Activated B cell treated with CpG ODN at 0.5 μM for 24 hours (primary cell): ENCODE data around the gene MFAP2. TPM values are rescaled to one million over a fixed set of nuclear protein-coding genes. Genes with fewer than 3 reads are reported as not detected.

ENCODE experiments used
- ATAC-seq: fragments of 200-7000 bp; cut with Tn5 transposase; one replicate; pipeline ENCODE4 v1.10.0; 2021; ENCODE audit warnings: low read depth, mild to moderate bottlenecking, moderate library complexity
- CTCF ChIA-PET: fragments of 350-600 bp; sonication (Branson Sonifier 250); formaldehyde crosslinking; loops from one replicate; lab custom pipeline; 2021; ENCODE audit warnings: antibody characterized with exemption; lab: Charles Lee
- POLR2A ChIA-PET: fragments of 350-600 bp; sonication (Branson Sonifier 250); formaldehyde crosslinking; loops from one replicate; lab custom pipeline; 2021; ENCODE audit warnings: antibody characterized with exemption; lab: Charles Lee
- DNase-seq: peaks from one replicate; pipeline ENCODE4 v3.0.0; 2022
- H3K27ac Mint-ChIP-seq: one replicate; pipeline ENCODE4 v1.8.0; 2020; ENCODE audit warnings: mixed read lengths
- H3K27me3 Mint-ChIP-seq: one replicate; pipeline ENCODE4 v1.8.0; 2021; ENCODE audit warnings: mixed read lengths
- H3K36me3 Mint-ChIP-seq: one replicate; pipeline ENCODE4 v1.8.0; 2021; ENCODE audit warnings: low read depth, mixed read lengths
- H3K4me1 Mint-ChIP-seq: one replicate; pipeline ENCODE4 v1.8.0; 2021; ENCODE audit warnings: mixed read lengths
- H3K4me3 Mint-ChIP-seq: one replicate; pipeline ENCODE4 v1.8.0; 2020; ENCODE audit warnings: mild to moderate bottlenecking, mixed read lengths
- H3K9me3 Mint-ChIP-seq: one replicate; pipeline ENCODE4 v1.8.0; 2020; ENCODE audit warnings: mixed read lengths
- CTCF ChIP-seq: fragments of 200-600 bp; IDR thresholded peaks from one replicate; pipeline ENCODE4 v1.8.0; 2022; ENCODE audit warnings: antibody characterized with exemption, mild to moderate bottlenecking
- intact Hi-C: fragments of 100-400 bp; cut with micrococcal nuclease; formaldehyde crosslinking; loops from one replicate; pipeline ENCODE4 v1.15.1; 2024
- total RNA-seq: library from RNA; stranded (reverse); gene quantifications from 2 replicates; pipeline ENCODE4 v1.2.3, GENCODE V29; 2022

Gene MFAP2
- total RNA-seq, 1 donor from 2014 or later: not detected

GRCh38 chr1:16982902-16983301 lies 2.5 kb upstream of the MFAP2 start:
- H3K4me1 Mint-ChIP-seq: peaks cover 8% of the 10 kb centered on the region
- ChIA-PET POLR2A (no interaction called here), CTCF (no interaction called here)

GRCh38 chr1:16981269-16981849 lies 939 bp upstream of the MFAP2 start:
- intact Hi-C loops: no loop called here
- Mint-ChIP-seq H3K36me3 (peaks cover 8% of the 10 kb centered on the region), H3K9me3 (no peaks in the 10 kb centered on the region), H3K27me3 (peaks cover 21% of the 10 kb centered on the region), H3K27ac (no peak overlapping the region), H3K4me1 (peaks cover 8% of the 10 kb centered on the region), H3K4me3 (peak overlapping the region; percentile 70)
- DNase-seq (no peak), ATAC-seq (no peak)
- ChIA-PET POLR2A (no interaction called here), CTCF (no interaction called here)
- TF ChIP-seq CTCF: no peak

More at GRCh38 chr1:16982902-16983301, 2.5 kb upstream of the MFAP2 start:
- ATAC-seq: no peak
- no peak overlapping the region for H3K4me3 Mint-ChIP-seq
- no peaks in the 10 kb centered on the region for H3K9me3 Mint-ChIP-seq
- peaks cover 16% of the 10 kb centered on the region for H3K36me3 Mint-ChIP-seq
- no peak overlapping the region for H3K27ac Mint-ChIP-seq
- no peak for TF ChIP-seq CTCF
- intact Hi-C loops: no loop called here
- DNase-seq: no peak
- H3K27me3 Mint-ChIP-seq: peaks cover 21% of the 10 kb centered on the region

- POLR2A ChIA-PET: no interaction called here
- peaks cover 2% of the 10 kb centered on the region for H3K36me3 Mint-ChIP-seq
- no peak for ATAC-seq
- no peak overlapping the region for H3K27ac Mint-ChIP-seq
- no peak for DNase-seq
- intact Hi-C loops: no loop called here
- CTCF ChIA-PET: interaction anchor here (1.1 kb wide), 1 partner anchor 54 kb away, joined by 3 read pairs; no protein-coding TSS in a partner anchor
- TF ChIP-seq CTCF: no peak
- H3K4me3 Mint-ChIP-seq: no peak overlapping the region
- H3K9me3 Mint-ChIP-seq: no peaks in the 10 kb centered on the region
- H3K27me3 Mint-ChIP-seq: peaks cover 21% of the 10 kb centered on the region
- H3K4me1 Mint-ChIP-seq: peaks cover 8% of the 10 kb centered on the region
Measured at GRCh38 chr1:16979475-16980327, 719 bp downstream of the MFAP2 start.

- ATAC-seq: no peak
- no peak for DNase-seq
- Mint-ChIP-seq H3K36me3 (no peaks in the 10 kb centered on the region), H3K4me3 (no peak overlapping the region), H3K27me3 (peaks cover 21% of the 10 kb centered on the region), H3K27ac (no peak overlapping the region), H3K9me3 (no peaks in the 10 kb centered on the region), H3K4me1 (peaks cover 8% of the 10 kb centered on the region)
- ChIA-PET CTCF (interaction anchor here (1.1 kb wide), 1 partner anchor 53 kb away, joined by 3 read pairs; no protein-coding TSS in a partner anchor), POLR2A (no interaction called here)
- intact Hi-C loops: no loop called here
- TF ChIP-seq CTCF: no peak
Measured at GRCh38 chr1:16978567-16979474, 1.6 kb downstream of the MFAP2 start.
